HuH-7 (cell line): ENCODE results near the gene ISG20L2.

Experiments used
- DNase-seq: peaks from one replicate; pipeline ENCODE4 v3.0.0; 2011; ENCODE audit warnings: low spot score

The ISG20L2 gene

GRCh38 chr1:156706657-156707416 lies 21.7 kb downstream of the ISG20L2 start:
- no peak for DNase-seq

- peak; percentile 90 for DNase-seq
Observed at GRCh38 chr1:156705918-156706656, 22.5 kb downstream of the ISG20L2 start.

- peak; percentile 67 for DNase-seq
Observed at GRCh38 chr1:156705321-156705917, 23.1 kb downstream of the ISG20L2 start, which contains the start of gene CRABP2. TSS of gene CRABP2 (minus strand) at chr1:156705583. CDS start at chr1:156705446, 137 bp downstream.

- no peak for DNase-seq
Observed at GRCh38 chr1:156704930-156705320, 23.6 kb downstream of the ISG20L2 start.

GRCh38 chr1:156704166-156704711 lies 24.3 kb downstream of the ISG20L2 start:
- no peak for DNase-seq

GRCh38 chr1:156703741-156704140 lies 24.8 kb downstream of the ISG20L2 start:
- DNase-seq: no peak

GRCh38 chr1:156703336-156703735 lies 25.2 kb downstream of the ISG20L2 start:
- no peak for DNase-seq

GRCh38 chr1:156700736-156701531 lies 27.6 kb downstream of the ISG20L2 start:
- DNase-seq: no peak

- no peak for DNase-seq
Observed at GRCh38 chr1:156698995-156699394, 29.6 kb downstream of the ISG20L2 start.

- no peak for DNase-seq
Observed at GRCh38 chr1:156697481-156697880, 31.1 kb downstream of the ISG20L2 start.

GRCh38 chr1:156696755-156697154 lies 31.8 kb downstream of the ISG20L2 start:
- DNase-seq: no peak

GRCh38 chr1:156694690-156694962 lies 33.9 kb downstream of the ISG20L2 start:
- DNase-seq: no peak

GRCh38 chr1:156693848-156694689 lies 34.5 kb downstream of the ISG20L2 start:
- no peak for DNase-seq

GRCh38 chr1:156692925-156693847 lies 35.4 kb downstream of the ISG20L2 start:
- DNase-seq: no peak

GRCh38 chr1:156692441-156692924 lies 36.1 kb downstream of the ISG20L2 start:
- no peak for DNase-seq

- DNase-seq: no peak
Observed at GRCh38 chr1:156691665-156692440, 36.7 kb downstream of the ISG20L2 start.

- no peak for DNase-seq
Observed at GRCh38 chr1:156691191-156691590, 37.4 kb downstream of the ISG20L2 start.

GRCh38 chr1:156690675-156691036 lies 37.9 kb downstream of the ISG20L2 start:
- DNase-seq: no peak
